Uterus (tissue), 4 donors: ENCODE measurements around the gene HNRNPM. TPM values are rescaled to one million over a fixed set of nuclear protein-coding genes. Genes with fewer than 3 reads are reported as not detected.
A peak's percentile ranks its signal among the peaks of the same experiment; 100 is the strongest.

Source experiments
- DNase-seq, 2 donors: peaks; one replicate each; pipeline ENCODE4 v3.0.0-alpha.2; 2019 to 2020
- H3K27ac ChIP-seq, 2 donors: fragments of 200-600 bp; sonication (generic); 1 replicate in 1 of 2; 2 replicates in 1 of 2; pipeline ENCODE4 v1.5.1; 2016 to 2018
- H3K27me3 ChIP-seq, 2 donors: fragments of 200-600 bp; sonication (generic); one replicate each; pipeline ENCODE4 v1.5.1; 2018 to 2019; ENCODE audit warnings: control low read depth in 1 of 2
- H3K36me3 ChIP-seq, 2 donors: fragments of 200-600 bp; sonication (generic); one replicate each; pipeline ENCODE4 v1.5.1; 2019; ENCODE audit warnings: control low read depth in 1 of 2
- H3K4me1 ChIP-seq, 2 donors: fragments of 200-600 bp; sonication (generic); one replicate each; pipeline ENCODE4 v1.5.1; 2018 to 2019; ENCODE audit warnings: control low read depth in 1 of 2
- H3K4me3 ChIP-seq, 2 donors: fragments of 200-600 bp; sonication (generic); 1 replicate in 1 of 2; 2 replicates in 1 of 2; pipeline ENCODE4 v1.5.1; 2018 to 2019; ENCODE audit warnings: mild to moderate bottlenecking in 1 of 2
- H3K9me3 ChIP-seq, 2 donors: fragments of 200-600 bp; sonication (generic); one replicate each; pipeline ENCODE4 v1.5.1; 2019; ENCODE audit warnings: control low read depth in 1 of 2
- CTCF ChIP-seq, 4 experiments: fragments of 200-600 bp in 2 of 4; fragments of 450-650 bp in 2 of 4; sonication (generic) in 2 of 4; IDR thresholded peaks; one replicate each; pipeline ENCODE4 v1.5.1; 2016 to 2019; ENCODE audit warnings: antibody characterized with exemption in 4 of 4, mild to moderate bottlenecking in 2 of 4, moderate library complexity in 1 of 4
- POLR2A ChIP-seq, 2 donors: fragments of 450-650 bp; IDR thresholded peaks; one replicate each; pipeline ENCODE4 v1.6.1; 2016; ENCODE audit warnings: antibody characterized with exemption in 2 of 2, mild to moderate bottlenecking in 1 of 2, moderate library complexity in 1 of 2
- intact Hi-C: fragments of 100-400 bp; cut with DNase I; formaldehyde crosslinking; loops from one replicate; pipeline ENCODE4 v1.15.1; 2023; ENCODE audit warnings: low total_unique reads
- total RNA-seq, 4 donors: library from RNA; depleted of rRNA in 3 of 4; stranded (reverse); fragments of >200 nt in 3 of 4; gene quantifications; one replicate each; pipeline versions ENCODE4 v1.1.0 to v1.2.4, GENCODE V29; 2014 to 2023
- donor health status: DM: yes; HTN: yes; CAD: no.

Gene HNRNPM
- total RNA-seq, 4 donors from 2014 or later = 50.3 to 186 (median 98.5) TPM

GRCh38 chr19:8397271-8397670, 47.5 kb upstream of the HNRNPM start:
- no peaks in the 10 kb centered on the region for H3K27me3 ChIP-seq
- no peak overlapping the region for H3K4me3 ChIP-seq
- TF ChIP-seq CTCF (IDR thresholded peaks at IDR 0.05) (no peak), POLR2A (IDR thresholded peaks at IDR 0.05) (no peak)
- no peaks in the 10 kb centered on the region for H3K9me3 ChIP-seq
- H3K36me3 ChIP-seq = no peaks in the 10 kb centered on the region
- no peak for DNase-seq
- H3K27ac ChIP-seq = peak overlapping the region in 1 of 2 donors; percentile 54
- H3K4me1 ChIP-seq = peaks cover 0 to 17% of the 10 kb centered on the region in 2 donors
- intact Hi-C loops = no loop called here

GRCh38 chr19:8397746-8398310, 46.9 kb upstream of the HNRNPM start:
- Histone ChIP-seq H3K27me3 (no peaks in the 10 kb centered on the region), H3K27ac (peak overlapping the region in 1 of 2 donors; percentile 54), H3K36me3 (no peaks in the 10 kb centered on the region), H3K4me3 (no peak overlapping the region), H3K4me1 (peaks cover 0 to 15% of the 10 kb centered on the region in 2 donors), H3K9me3 (no peaks in the 10 kb centered on the region)
- DNase-seq = no peak
- intact Hi-C loops = no loop called here
- TF ChIP-seq CTCF (IDR thresholded peaks at IDR 0.05) (no peak), POLR2A (IDR thresholded peaks at IDR 0.05) (no peak)

- H3K4me1 ChIP-seq = peaks cover 0 to 14% of the 10 kb centered on the region in 2 donors
Observed at GRCh38 chr19:8398311-8398771, 46.4 kb upstream of the HNRNPM start.

GRCh38 chr19:8399681-8400188, 45.0 kb upstream of the HNRNPM start:
- intact Hi-C loops = loop anchor here (10.0 kb wide), 1 partner anchor 45 kb away; no protein-coding TSS in a partner anchor
- TF ChIP-seq POLR2A (IDR thresholded peaks at IDR 0.05) (no peak), CTCF (IDR thresholded peaks at IDR 0.05) (no peak)
- DNase-seq = no peak

More at GRCh38 chr19:8398311-8398771, 46.4 kb upstream of the HNRNPM start:
- Histone ChIP-seq H3K4me3 (no peak overlapping the region), H3K27ac (no peak overlapping the region), H3K27me3 (no peaks in the 10 kb centered on the region), H3K36me3 (no peaks in the 10 kb centered on the region), H3K9me3 (no peaks in the 10 kb centered on the region)
- DNase-seq = no peak
- no peak for TF ChIP-seq POLR2A (IDR thresholded peaks at IDR 0.05)
- no peak for TF ChIP-seq CTCF (IDR thresholded peaks at IDR 0.05)
- intact Hi-C loops = no loop called here

GRCh38 chr19:8401981-8402411, 42.8 kb upstream of the HNRNPM start:
- H3K4me1 ChIP-seq = peaks cover 0 to 11% of the 10 kb centered on the region in 2 donors
- no peak for TF ChIP-seq POLR2A (IDR thresholded peaks at IDR 0.05)
- TF ChIP-seq CTCF (IDR thresholded peaks at IDR 0.05) = no peak
- H3K27ac ChIP-seq = no peak overlapping the region
- no peak overlapping the region for H3K4me3 ChIP-seq
- no peaks in the 10 kb centered on the region for H3K36me3 ChIP-seq
- H3K27me3 ChIP-seq = no peaks in the 10 kb centered on the region
- intact Hi-C loops = loop anchor here (10.0 kb wide), 1 partner anchor 47 kb away; no protein-coding TSS in a partner anchor
- H3K9me3 ChIP-seq = no peaks in the 10 kb centered on the region
- no peak for DNase-seq

More at GRCh38 chr19:8399681-8400188, 45.0 kb upstream of the HNRNPM start:
- Histone ChIP-seq H3K36me3 (no peaks in the 10 kb centered on the region), H3K27ac (no peak overlapping the region), H3K27me3 (no peaks in the 10 kb centered on the region), H3K9me3 (no peaks in the 10 kb centered on the region), H3K4me1 (peaks cover 0 to 12% of the 10 kb centered on the region in 2 donors), H3K4me3 (no peak overlapping the region)
